HT-29 (cell line): ENCODE measurements around the gene ZMYND8. TPM values are rescaled to one million over a fixed set of nuclear protein-coding genes. Genes with fewer than 3 reads are reported as not detected.

Experiments
- DNase-seq: peaks from one replicate; pipeline ENCODE4 v3.0.0-alpha.2; 2015; ENCODE audit warnings: low spot score
- small RNA-seq: library from RNA; depleted of rRNA; stranded (forward); fragments of <200 nt; gene quantifications from one replicate; pipeline ENCODE3, GENCODE V24; 2014
- total RNA-seq: library from RNA; depleted of rRNA; stranded (reverse); fragments of >200 nt; shearing (Covaris generic); gene quantifications from 2 replicates; pipeline ENCODE4 v1.2.3, GENCODE V29; 2014; rRNA removed

ZMYND8 gene
- total RNA-seq, 1 experiment from 2014 or later = 30.9 TPM

GRCh38 chr20:47174456-47175243 lies 181.8 kb downstream of the ZMYND8 start:
- no peak for DNase-seq

- DNase-seq = no peak
Observed at GRCh38 chr20:47173596-47174216, 182.8 kb downstream of the ZMYND8 start.

GRCh38 chr20:47172579-47172978 lies 183.9 kb downstream of the ZMYND8 start:
- DNase-seq = no peak

- no peak for DNase-seq
Observed at GRCh38 chr20:47167846-47168245, 188.7 kb downstream of the ZMYND8 start.

- no peak for DNase-seq
Observed at GRCh38 chr20:47165376-47165865, 191.1 kb downstream of the ZMYND8 start.

- DNase-seq = no peak
Observed at GRCh38 chr20:47164140-47164539, 192.4 kb downstream of the ZMYND8 start.

- DNase-seq = no peak
Observed at GRCh38 chr20:47161411-47161810, 195.1 kb downstream of the ZMYND8 start.

- no peak for DNase-seq
Observed at GRCh38 chr20:47160992-47161391, 195.5 kb downstream of the ZMYND8 start.

- DNase-seq = no peak
Observed at GRCh38 chr20:47160240-47160639, 196.3 kb downstream of the ZMYND8 start.

Small RNA genes within 50 kb of the gene (small RNA-seq; reads per million reads assigned to genes)
- not detected for gene MIR3616

Other genes with a start within 250 kb of the ZMYND8 start
- 14.9 and 16.3 TPM in 2 replicates for gene NCOA3, start 145.2 kb upstream of the ZMYND8 start, total RNA-seq